DND-41 (cell line): ENCODE data around the gene UVRAG.

Source experiments
- EZH2 ChIP-seq: IDR thresholded peaks from 3 replicates; pipeline ENCODE4 v1.6.1; 2012; ENCODE audit warnings: borderline replicate concordance, low read depth, mild to moderate bottlenecking, moderate library complexity, low read length, inconsistent platforms; ENCODE audit not compliant: severe bottlenecking
- TF ChIP-seq, protein P1 (sequence below): IDR thresholded peaks from 2 replicates; pipeline ENCODE4 v1.5.1; 2012; ENCODE audit warnings: borderline replicate concordance, low read length, moderate library complexity, mild to moderate bottlenecking; ENCODE audit not compliant: poor library complexity, severe bottlenecking; ENCODE audit errors: extremely low read depth

DNA sequence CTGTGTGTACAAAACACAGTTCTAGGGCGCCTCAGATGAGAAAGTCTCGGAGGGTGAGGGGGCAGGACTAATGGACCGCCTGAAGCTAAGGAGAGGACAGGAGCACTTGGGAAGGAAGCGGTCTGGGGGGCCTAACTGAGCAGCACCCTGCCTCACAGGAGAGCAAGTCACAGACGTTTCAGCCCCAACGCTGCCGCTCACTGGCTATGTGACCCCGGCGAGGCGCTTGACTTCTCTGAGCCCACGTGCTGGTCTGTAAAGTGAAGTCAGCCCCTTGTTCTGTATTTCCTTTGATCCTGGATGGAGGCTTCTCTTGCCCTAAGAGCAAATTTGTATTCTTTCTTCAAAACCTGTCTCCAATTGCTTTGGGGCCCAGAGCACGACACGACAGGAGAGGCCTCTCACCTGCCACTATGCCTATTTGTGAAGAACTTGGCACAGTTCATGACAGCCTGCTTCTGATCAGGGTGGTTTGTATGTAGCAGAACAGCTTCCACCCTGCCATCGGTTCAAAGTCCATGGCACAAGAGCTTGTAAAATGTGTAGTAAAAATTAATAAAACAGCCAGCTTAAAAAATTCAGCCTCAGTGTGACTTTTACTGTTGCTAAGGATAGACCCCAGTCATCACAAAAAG lies 332.2 kb downstream of the UVRAG start:
- TF ChIP-seq, protein P1, sequence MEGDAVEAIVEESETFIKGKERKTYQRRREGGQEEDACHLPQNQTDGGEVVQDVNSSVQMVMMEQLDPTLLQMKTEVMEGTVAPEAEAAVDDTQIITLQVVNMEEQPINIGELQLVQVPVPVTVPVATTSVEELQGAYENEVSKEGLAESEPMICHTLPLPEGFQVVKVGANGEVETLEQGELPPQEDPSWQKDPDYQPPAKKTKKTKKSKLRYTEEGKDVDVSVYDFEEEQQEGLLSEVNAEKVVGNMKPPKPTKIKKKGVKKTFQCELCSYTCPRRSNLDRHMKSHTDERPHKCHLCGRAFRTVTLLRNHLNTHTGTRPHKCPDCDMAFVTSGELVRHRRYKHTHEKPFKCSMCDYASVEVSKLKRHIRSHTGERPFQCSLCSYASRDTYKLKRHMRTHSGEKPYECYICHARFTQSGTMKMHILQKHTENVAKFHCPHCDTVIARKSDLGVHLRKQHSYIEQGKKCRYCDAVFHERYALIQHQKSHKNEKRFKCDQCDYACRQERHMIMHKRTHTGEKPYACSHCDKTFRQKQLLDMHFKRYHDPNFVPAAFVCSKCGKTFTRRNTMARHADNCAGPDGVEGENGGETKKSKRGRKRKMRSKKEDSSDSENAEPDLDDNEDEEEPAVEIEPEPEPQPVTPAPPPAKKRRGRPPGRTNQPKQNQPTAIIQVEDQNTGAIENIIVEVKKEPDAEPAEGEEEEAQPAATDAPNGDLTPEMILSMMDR: no peak
- TF ChIP-seq EZH2: no peak
